Skeletal muscle satellite cell (primary cell): ENCODE results near the gene SLC44A2.

Experiments used
- H3K27me3 ChIP-seq: 2 replicates; pipeline ENCODE4 v1.7.0; 2013; ENCODE audit warnings: low read length; ENCODE audit not compliant: control insufficient read depth, insufficient read depth
- H3K36me3 ChIP-seq: 2 replicates; pipeline ENCODE4 v1.7.0; 2013; ENCODE audit warnings: mild to moderate bottlenecking, control low read depth, low read length; ENCODE audit not compliant: insufficient read depth
- H3K4me1 ChIP-seq: 2 replicates; pipeline ENCODE4 v1.7.0; 2013; ENCODE audit warnings: low read length; ENCODE audit not compliant: control insufficient read depth, insufficient read depth
- H3K4me2 ChIP-seq: 2 replicates; pipeline ENCODE4 v1.7.0; 2013; ENCODE audit warnings: mild to moderate bottlenecking, low read length
- H3K4me3 ChIP-seq: 2 replicates; pipeline ENCODE4 v1.7.0; 2013; ENCODE audit warnings: low read length
- H3K9ac ChIP-seq: 2 replicates; pipeline ENCODE4 v1.7.0; 2013; ENCODE audit warnings: mild to moderate bottlenecking, low read depth, low read length, moderate library complexity
- H3K9me3 ChIP-seq: replicated peaks from 2 replicates; pipeline ENCODE4 v1.7.0; 2013; ENCODE audit warnings: mild to moderate bottlenecking, control low read depth, low read length

Gene SLC44A2

DNA sequence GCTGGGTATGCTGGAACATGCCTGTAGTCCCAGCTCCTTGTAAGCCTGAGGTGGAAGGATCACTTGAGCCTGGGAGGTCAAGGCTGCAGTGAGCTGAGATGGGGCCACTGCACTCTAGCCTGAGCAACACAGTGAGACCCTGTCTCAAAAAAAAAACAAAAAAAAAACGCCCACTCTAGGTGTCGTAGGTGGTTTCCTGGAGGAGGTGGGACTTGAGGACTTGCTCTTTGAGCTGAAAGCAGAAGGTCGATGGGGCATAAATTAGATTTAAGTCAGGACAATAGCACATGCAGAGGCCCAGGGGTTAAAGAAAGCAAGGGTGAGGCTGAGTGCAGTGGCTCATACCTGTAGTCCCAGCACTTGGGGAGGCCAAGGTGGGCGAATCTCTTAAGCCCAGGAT is 15.9 kb downstream of the SLC44A2 start:
- Histone ChIP-seq H3K9ac (no peak overlapping the region), H3K9me3 (no peaks in the 10 kb centered on the region), H3K4me1 (peaks cover 4% of the 10 kb centered on the region), H3K27me3 (no peaks in the 10 kb centered on the region), H3K4me3 (no peak overlapping the region), H3K4me2 (no peak overlapping the region), H3K36me3 (peaks cover 49% of the 10 kb centered on the region)

DNA sequence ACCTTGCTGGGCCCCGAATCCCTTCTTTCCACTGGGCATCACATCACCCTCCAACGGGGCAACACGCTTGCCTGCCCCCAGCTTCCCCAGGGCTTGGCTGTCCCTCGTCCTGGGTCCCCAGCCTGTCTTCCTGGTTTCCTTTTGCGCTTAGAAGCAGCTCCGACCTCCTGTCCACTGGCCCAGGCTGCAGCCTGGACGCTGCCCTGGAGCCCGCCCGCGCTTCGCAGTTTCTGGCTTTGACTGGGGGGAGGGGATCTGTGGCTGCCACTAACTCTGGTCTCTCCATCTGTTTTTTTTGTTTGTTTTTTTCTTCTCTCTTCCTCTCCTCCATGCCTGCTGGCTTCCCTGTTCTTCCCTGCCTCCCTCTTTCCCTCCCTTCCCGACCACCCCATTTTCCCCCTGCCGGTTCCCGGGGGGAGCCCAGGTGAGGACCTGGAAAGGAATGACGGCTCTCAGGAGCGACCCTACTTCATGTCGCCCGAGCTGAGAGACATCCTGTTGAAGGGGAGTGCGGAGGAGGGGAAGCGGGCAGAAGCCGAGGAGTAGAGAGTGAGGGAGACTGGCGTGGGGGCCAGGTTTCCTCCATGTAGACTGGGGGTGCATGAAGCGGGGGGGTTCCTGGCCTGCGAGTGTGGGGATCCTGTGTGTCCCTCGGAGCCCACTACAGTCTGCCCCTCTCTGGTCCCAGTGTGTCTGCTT is 17.3 kb downstream of the SLC44A2 start:
- H3K36me3 ChIP-seq, result peaks cover 38% of the 10 kb centered on the region
- no peaks in the 10 kb centered on the region for H3K27me3 ChIP-seq
- no peaks in the 10 kb centered on the region for H3K9me3 ChIP-seq
- H3K9ac ChIP-seq, result no peak overlapping the region
- peaks cover 4% of the 10 kb centered on the region for H3K4me1 ChIP-seq
- H3K4me3 ChIP-seq, result no peak overlapping the region
- no peak overlapping the region for H3K4me2 ChIP-seq

DNA sequence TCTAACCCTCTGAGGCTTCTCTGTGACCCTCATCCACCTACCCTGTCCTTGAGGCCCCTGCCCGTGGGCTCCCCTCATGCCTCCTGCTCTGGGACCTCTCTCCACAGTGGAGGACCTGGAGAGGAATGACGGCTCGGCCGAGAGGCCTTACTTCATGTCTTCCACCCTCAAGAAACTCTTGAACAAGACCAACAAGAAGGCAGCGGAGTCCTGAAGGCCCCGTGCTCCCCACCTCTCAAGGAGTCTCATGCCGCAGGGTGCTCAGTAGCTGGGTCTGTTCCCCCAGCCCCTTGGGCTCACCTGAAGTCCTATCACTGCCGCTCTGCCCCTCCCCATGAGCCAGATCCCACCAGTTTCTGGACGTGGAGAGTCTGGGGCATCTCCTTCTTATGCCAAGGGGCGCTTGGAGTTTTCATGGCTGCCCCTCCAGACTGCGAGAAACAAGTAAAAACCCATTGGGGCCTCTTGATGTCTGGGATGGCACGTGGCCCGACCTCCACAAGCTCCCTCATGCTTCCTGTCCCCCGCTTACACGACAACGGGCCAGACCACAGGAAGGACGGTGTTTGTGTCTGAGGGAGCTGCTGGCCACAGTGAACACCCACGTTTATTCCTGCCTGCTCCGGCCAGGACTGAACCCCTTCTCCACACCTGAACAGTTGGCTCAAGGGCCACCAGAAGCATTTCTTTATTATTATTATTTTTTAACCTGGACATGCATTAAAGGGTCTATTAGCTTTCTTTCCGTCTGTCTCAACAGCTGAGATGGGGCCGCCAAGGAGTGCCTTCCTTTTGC is 18.0 kb downstream of the SLC44A2 start:
- H3K9me3 ChIP-seq, result no peaks in the 10 kb centered on the region
- no peak overlapping the region for H3K4me3 ChIP-seq
- peaks cover 4% of the 10 kb centered on the region for H3K4me1 ChIP-seq
- H3K36me3 ChIP-seq, result peaks cover 32% of the 10 kb centered on the region
- no peaks in the 10 kb centered on the region for H3K27me3 ChIP-seq
- no peak overlapping the region for H3K9ac ChIP-seq
- H3K4me2 ChIP-seq, result no peak overlapping the region

DNA sequence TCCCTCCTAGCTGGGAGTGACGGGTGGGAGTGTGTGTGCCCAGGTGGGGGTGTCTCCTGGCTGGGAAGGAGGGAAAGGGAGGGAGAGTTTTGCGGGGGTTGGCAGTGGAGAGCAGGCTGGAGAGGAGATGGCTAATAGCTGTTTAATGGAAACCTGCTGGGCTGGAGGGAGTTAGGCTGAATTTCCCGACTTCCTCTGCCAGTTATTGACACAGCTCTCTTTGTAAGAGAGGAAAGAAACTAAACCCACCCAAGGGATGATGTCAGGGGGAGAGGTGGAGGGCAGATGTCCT is 18.6 kb downstream of the SLC44A2 start:
- no peak overlapping the region for H3K9ac ChIP-seq

DNA sequence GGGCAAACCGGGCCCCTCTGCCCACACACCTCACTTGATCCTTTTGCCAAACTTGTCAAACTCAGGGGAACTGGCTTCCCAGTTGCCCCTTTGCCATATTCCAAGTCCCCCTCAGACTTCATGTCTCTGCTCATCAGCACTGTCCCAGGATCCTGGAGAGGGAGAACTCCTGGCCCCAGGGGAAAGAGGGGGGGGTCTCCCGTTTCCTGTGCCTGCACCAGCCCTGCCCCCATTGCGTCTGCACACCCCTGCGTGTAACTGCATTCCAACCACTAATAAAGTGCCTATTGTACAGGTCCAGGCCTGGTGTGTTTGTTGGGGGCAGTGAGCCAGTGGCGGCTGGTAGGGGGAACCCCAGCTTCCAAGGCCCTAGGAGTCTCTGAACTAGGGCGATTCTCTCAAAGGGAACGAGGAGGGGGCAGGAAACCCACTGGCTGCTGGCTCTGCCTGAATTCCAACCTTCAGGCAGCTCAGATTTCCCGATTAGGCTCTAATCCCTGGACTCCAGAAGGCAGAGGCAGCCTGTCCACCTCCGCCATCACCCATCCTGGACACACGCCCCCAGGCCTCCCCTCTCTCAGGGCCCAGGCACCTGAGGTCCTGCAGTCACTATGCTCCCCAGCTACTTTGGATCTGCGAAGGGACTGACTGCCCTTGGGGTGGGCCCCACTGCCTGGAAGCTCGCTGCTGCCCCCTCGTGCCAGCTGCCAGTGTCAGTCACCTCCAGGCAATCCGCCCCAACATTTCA is 19.1 kb downstream of the SLC44A2 start:
- H3K4me3 ChIP-seq, result no peak overlapping the region
- no peaks in the 10 kb centered on the region for H3K27me3 ChIP-seq
- peaks cover 32% of the 10 kb centered on the region for H3K36me3 ChIP-seq
- peaks cover 4% of the 10 kb centered on the region for H3K4me1 ChIP-seq
- no peak overlapping the region for H3K9ac ChIP-seq
- H3K9me3 ChIP-seq, result no peaks in the 10 kb centered on the region
- no peak overlapping the region for H3K4me2 ChIP-seq

More for the DNA sequence above, 18.6 kb downstream of the SLC44A2 start:
- Histone ChIP-seq H3K9me3 (no peaks in the 10 kb centered on the region), H3K36me3 (peaks cover 32% of the 10 kb centered on the region), H3K4me2 (no peak overlapping the region), H3K4me3 (no peak overlapping the region), H3K27me3 (no peaks in the 10 kb centered on the region), H3K4me1 (peaks cover 4% of the 10 kb centered on the region)

DNA sequence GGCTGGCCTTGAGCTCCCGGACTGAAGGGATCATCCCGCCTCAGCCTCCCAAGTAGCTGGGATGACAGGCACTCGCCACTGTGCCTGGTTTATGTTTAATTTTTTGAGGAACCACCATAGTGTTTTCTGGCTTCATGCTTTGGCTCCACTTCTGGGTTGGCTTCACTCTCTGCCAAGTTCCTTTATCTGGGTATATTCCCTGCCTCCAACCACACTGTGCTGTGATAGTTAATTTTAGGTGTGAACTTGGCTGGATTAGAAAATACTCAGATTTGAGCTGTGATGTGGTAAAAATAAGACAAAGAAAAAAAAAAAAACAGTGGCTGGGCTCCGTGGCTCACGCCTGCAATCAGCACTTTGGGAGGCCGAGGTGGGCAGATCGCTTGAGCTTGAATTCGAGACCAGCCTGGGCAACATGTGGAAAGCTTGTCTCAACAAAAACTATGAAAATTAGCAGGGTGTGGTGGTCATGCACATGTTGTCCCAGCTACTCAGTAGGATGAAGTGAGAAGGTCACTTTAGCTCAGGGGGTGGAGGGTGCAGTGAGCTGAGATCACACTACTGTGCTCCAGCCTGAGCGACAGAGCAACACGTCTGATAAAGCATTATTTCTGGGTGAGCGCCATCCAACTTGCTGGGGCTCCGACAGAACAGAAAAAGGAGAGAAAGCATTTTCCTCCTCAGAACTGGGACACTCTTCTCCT is 21.3 kb downstream of the SLC44A2 start:
- H3K4me1 ChIP-seq, result peaks cover 4% of the 10 kb centered on the region
- no peaks in the 10 kb centered on the region for H3K9me3 ChIP-seq
- no peak overlapping the region for H3K9ac ChIP-seq
- H3K4me2 ChIP-seq, result no peak overlapping the region
- no peak overlapping the region for H3K4me3 ChIP-seq
- H3K36me3 ChIP-seq, result peaks cover 21% of the 10 kb centered on the region
- no peaks in the 10 kb centered on the region for H3K27me3 ChIP-seq

DNA sequence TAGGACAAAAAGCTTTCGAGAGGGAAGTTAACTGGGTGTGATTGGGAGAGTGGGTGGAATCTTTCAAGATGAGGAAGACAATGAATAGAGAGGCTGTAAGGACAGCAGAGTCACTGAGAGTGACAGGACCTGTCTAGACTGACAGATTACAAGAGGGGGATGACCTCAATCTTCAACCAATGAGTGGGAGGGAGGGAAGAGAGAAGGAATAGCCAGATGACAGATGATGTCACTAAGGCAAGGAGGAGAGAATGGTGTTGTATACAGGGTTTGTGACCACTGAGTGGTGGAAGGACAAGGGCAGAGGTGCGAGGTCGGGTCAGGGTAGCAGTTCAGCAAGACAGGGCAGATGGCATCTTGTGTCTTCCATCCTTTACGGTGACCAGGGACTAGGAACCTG is 23.0 kb downstream of the SLC44A2 start:
- no peak overlapping the region for H3K4me3 ChIP-seq
- peaks cover 7% of the 10 kb centered on the region for H3K36me3 ChIP-seq
- no peaks in the 10 kb centered on the region for H3K27me3 ChIP-seq
- H3K9me3 ChIP-seq, result no peaks in the 10 kb centered on the region
- no peak overlapping the region for H3K9ac ChIP-seq
- peaks cover 4% of the 10 kb centered on the region for H3K4me1 ChIP-seq
- no peak overlapping the region for H3K4me2 ChIP-seq

DNA sequence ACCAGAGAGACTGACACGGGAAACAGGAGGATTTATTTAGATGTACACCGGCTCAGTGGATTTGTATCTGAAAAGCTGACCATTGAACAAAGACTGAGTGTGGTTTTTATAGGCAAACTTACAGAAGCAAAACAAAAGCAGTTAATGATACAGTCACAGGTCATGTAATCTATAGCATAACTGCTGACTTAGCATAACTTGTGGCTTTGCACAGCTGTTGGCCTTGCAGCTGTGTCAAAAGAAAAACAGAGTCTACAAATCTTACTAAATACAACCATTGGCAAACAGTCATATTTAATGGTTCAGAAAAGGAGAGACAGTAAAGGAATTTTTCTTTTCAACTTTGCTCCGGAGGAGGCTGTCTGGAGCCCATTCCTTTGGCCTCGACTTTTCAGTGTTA is 26.5 kb downstream of the SLC44A2 start:
- no peak overlapping the region for H3K4me3 ChIP-seq
- no peak overlapping the region for H3K9ac ChIP-seq
- H3K4me1 ChIP-seq, result peaks cover 12% of the 10 kb centered on the region
- peaks cover 10% of the 10 kb centered on the region for H3K36me3 ChIP-seq
- H3K9me3 ChIP-seq, result no peaks in the 10 kb centered on the region
- no peaks in the 10 kb centered on the region for H3K27me3 ChIP-seq
- H3K4me2 ChIP-seq, result peak overlapping the region; percentile 88

DNA sequence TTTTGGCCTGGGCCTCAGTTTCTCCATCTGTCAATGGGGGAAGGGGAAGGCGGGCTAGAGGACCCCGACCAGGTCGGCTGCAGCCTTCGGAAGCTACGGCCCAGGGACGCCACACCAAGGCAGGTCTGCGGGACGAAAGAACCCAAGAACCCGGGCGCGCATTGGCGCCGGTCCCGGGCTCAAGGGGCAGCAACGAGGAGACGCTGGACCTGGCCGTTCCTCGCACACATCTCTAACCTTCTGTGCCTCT is 28.1 kb downstream of the SLC44A2 start:
- Histone ChIP-seq H3K36me3 (peaks cover 14% of the 10 kb centered on the region), H3K9me3 (no peaks in the 10 kb centered on the region), H3K4me2 (peak overlapping the region; percentile 88), H3K27me3 (no peaks in the 10 kb centered on the region), H3K4me1 (peaks cover 16% of the 10 kb centered on the region), H3K4me3 (peak overlapping the region; percentile 95), H3K9ac (peak overlapping the region; percentile 99)

DNA sequence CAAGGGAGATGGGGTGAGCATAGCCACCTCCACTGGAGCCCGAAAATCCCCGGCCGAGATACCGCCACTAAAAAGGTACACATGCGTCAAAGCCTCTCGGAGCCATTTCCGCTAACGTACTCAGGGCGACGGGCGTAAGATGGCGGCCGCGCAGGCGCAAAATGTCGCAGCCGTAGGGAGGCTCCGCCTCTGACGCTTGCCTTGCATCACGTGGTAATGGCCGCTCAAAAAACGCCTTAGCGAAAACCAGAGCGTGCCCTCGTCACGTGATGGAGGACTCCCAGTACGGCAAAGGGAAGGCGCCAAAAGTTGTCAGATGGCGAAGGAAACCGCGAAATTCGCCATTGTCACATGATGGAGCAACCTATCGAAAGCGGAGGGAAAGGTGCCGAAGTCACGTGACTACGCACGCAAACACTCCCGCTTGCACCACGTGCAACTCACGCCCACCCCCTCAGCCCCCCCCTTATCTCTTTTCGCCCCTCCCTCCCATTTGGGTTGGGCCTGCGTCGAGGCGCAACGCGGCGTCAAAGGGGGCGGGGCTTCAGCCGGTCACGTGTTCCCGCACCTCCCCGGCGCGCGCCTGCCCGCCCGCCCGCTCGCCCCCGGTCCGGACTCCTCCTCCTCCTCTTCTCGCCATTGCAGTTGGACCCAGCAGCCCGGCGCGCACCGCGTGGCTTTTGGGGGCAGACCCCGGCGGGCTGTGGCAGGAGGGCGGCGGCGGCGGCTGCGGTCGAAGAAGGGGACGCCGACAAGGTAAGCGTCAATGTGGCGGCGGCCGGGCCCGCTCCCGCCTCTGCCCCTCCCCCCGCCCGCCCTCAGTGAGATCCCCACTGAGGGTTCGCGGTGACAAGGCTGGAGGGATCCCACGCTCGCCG is 28.6 kb downstream of the SLC44A2 start, which contains the start of gene ILF3:
TSS of gene ILF3 (plus strand) at position 615 of the 878 bp plus-strand sequence. CDS start 16,260 bp downstream, outside the sequence.
- Histone ChIP-seq H3K4me2 (peak within 1 kb of the TSS; percentile 97), H3K9ac (peak within 1 kb of the TSS; percentile 99), H3K4me3 (peak within 1 kb of the TSS; percentile 95), H3K27me3 (no peaks in the 10 kb centered on the region), H3K36me3 (peaks cover 14% of the 10 kb centered on the region), H3K9me3 (no peaks in the 10 kb centered on the region), H3K4me1 (peaks cover 16% of the 10 kb centered on the region)
